ENCODE measurements around the gene CPSF4.

DNA sequence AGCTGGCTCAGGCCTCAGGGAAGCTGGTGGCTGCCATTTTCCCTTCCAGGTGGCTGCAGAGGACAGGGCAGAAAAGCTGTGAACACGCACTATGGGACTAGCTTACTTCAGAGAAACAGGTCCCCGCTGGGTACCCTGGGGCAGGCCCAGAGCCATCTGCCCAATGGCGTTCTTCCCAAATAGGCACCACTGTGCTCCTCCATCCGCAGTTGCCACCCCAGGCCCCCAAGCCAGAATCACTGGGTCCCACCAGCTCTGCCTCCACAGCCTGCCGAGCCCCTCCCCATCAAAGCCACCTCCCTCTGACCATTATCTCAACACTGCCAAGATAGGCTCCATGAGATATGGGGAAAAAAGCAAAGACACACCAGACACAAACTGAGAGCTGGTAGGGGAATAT is 18.5 kb upstream of the CPSF4 start:
- TF ChIP-seq, protein P1, sequence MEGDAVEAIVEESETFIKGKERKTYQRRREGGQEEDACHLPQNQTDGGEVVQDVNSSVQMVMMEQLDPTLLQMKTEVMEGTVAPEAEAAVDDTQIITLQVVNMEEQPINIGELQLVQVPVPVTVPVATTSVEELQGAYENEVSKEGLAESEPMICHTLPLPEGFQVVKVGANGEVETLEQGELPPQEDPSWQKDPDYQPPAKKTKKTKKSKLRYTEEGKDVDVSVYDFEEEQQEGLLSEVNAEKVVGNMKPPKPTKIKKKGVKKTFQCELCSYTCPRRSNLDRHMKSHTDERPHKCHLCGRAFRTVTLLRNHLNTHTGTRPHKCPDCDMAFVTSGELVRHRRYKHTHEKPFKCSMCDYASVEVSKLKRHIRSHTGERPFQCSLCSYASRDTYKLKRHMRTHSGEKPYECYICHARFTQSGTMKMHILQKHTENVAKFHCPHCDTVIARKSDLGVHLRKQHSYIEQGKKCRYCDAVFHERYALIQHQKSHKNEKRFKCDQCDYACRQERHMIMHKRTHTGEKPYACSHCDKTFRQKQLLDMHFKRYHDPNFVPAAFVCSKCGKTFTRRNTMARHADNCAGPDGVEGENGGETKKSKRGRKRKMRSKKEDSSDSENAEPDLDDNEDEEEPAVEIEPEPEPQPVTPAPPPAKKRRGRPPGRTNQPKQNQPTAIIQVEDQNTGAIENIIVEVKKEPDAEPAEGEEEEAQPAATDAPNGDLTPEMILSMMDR (IDR thresholded peaks at IDR 0.05; ENCODE audit: low read depth, low read length, poor library complexity, severe bottlenecking): no peak
- TF ChIP-seq EZH2phosphoT487 (IDR thresholded peaks at IDR 0.05; ENCODE audit: borderline replicate concordance, low read length): no peak

Measured in DOHH2 (cell line).